ENCODE data around the gene TLR8. TPM values are rescaled to one million over a fixed set of nuclear protein-coding genes. Genes with fewer than 3 reads are reported as not detected.
"Not testable (repeated sequence)": the region's sequence is repeated elsewhere in the genome, so short reads cannot be mapped to it uniquely, and the experiment has no call there.

Gene TLR8
- polyA plus RNA-seq, 10 donors, result 0.27 to 0.78 (median 0.43) TPM

- peak; percentile 67 to 74 (median 68) for DNase-seq
These were observed 40.6 kb downstream of the TLR8 start for GRCh38 chrX:12946838-12947544.

- DNase-seq, result no peak
These were observed 41.3 kb downstream of the TLR8 start for GRCh38 chrX:12947545-12948235.

- no peak for DNase-seq
These were observed 42.1 kb downstream of the TLR8 start for GRCh38 chrX:12948495-12948894.

GRCh38 chrX:12949205-12949926 lies 42.9 kb downstream of the TLR8 start:
- peak in 1 of 3 donors; percentile 62 for DNase-seq

GRCh38 chrX:12949927-12950656 lies 43.7 kb downstream of the TLR8 start:
- peak; percentile 77 to 85 (median 79) for DNase-seq

- DNase-seq, result no peak
These were observed 44.6 kb downstream of the TLR8 start for GRCh38 chrX:12950851-12951594.

GRCh38 chrX:12951595-12951975 lies 45.2 kb downstream of the TLR8 start:
- no peak for DNase-seq

GRCh38 chrX:12953420-12953819 lies 47.0 kb downstream of the TLR8 start:
- no peak for DNase-seq

GRCh38 chrX:12954376-12954775 lies 48.0 kb downstream of the TLR8 start:
- DNase-seq, result no peak

GRCh38 chrX:12954981-12955380 lies 48.6 kb downstream of the TLR8 start:
- DNase-seq, result no peak

GRCh38 chrX:12955882-12956703 lies 49.7 kb downstream of the TLR8 start:
- peak in 1 of 3 donors; percentile 69 for DNase-seq

- DNase-seq, result peak in 1 of 3 donors; percentile 57
These were observed 50.5 kb downstream of the TLR8 start for GRCh38 chrX:12956704-12957534.

- no peak for DNase-seq
These were observed 51.6 kb downstream of the TLR8 start for GRCh38 chrX:12958059-12958458.

- no peak for DNase-seq
These were observed 52.0 kb downstream of the TLR8 start for GRCh38 chrX:12958461-12958860.

GRCh38 chrX:12961196-12961718 lies 54.8 kb downstream of the TLR8 start:
- no peak for DNase-seq

- no peak for DNase-seq
These were observed 55.7 kb downstream of the TLR8 start for GRCh38 chrX:12962041-12962504.

- DNase-seq, result not testable (repeated sequence)
These were observed 56.9 kb downstream of the TLR8 start for GRCh38 chrX:12963210-12963850.

- DNase-seq, result no peak
These were observed 58.9 kb downstream of the TLR8 start for GRCh38 chrX:12965131-12965940.
